ENCODE results near the gene CHRND.

DNA sequence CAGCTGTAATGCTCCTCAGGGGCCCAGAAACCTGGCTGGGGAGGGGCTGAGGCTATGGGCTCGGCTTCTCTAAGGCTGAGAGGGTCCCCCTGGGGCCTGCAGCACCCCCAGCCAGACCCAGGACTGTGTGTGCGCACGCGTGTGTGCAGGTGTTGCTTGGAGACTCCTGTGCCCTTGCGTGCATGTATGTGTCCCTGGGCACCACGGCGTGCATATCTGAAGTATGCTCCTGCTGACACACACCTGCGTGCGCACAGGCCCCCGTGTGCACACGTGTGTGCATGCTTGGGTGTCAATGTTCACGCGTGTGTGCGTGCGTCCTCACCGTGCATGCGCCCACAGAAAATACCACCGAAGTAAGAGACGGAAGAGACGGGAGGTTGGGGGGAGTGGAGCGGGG lies 23.4 kb upstream of the CHRND start:
- TF ChIP-seq, protein P1, sequence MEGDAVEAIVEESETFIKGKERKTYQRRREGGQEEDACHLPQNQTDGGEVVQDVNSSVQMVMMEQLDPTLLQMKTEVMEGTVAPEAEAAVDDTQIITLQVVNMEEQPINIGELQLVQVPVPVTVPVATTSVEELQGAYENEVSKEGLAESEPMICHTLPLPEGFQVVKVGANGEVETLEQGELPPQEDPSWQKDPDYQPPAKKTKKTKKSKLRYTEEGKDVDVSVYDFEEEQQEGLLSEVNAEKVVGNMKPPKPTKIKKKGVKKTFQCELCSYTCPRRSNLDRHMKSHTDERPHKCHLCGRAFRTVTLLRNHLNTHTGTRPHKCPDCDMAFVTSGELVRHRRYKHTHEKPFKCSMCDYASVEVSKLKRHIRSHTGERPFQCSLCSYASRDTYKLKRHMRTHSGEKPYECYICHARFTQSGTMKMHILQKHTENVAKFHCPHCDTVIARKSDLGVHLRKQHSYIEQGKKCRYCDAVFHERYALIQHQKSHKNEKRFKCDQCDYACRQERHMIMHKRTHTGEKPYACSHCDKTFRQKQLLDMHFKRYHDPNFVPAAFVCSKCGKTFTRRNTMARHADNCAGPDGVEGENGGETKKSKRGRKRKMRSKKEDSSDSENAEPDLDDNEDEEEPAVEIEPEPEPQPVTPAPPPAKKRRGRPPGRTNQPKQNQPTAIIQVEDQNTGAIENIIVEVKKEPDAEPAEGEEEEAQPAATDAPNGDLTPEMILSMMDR (IDR thresholded peaks at IDR 0.05) = no peak
- no peak for TF ChIP-seq EZH2 (IDR thresholded peaks at IDR 0.05; ENCODE audit: borderline replicate concordance, insufficient read depth, low read depth, low read length, poor library complexity, severe bottlenecking)
